ENCODE measurements around the gene FAM78B.

The FAM78B gene

DNA sequence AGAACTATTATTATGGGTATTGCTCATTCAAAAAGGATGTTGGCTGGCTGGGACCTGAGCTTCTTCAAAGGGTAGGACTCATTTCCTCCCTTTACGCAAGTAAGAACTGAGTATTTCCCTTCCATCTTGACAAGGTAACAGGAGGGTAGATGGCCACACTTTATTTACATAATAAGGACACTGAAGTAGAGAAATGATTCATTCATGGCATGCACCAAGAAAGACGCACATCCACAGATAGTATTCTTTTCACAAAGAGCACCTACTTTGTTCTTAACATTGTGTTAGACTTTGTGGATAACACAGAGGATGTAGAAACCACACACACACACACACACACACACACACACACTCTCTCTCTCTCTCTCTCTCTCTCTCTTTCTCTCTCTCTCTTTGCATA, 82.9 kb downstream of the FAM78B start:
- no peak for DNase-seq (ENCODE audit: extremely low read depth, low read depth)
- H3K4me3 ChIP-seq (replicated peaks; ENCODE audit: low read depth, low read length) = no peak overlapping the region
- no peak for TF ChIP-seq CTCF (IDR thresholded peaks at IDR 0.05; ENCODE audit: low read depth, low read length, missing control alignments)

DNA sequence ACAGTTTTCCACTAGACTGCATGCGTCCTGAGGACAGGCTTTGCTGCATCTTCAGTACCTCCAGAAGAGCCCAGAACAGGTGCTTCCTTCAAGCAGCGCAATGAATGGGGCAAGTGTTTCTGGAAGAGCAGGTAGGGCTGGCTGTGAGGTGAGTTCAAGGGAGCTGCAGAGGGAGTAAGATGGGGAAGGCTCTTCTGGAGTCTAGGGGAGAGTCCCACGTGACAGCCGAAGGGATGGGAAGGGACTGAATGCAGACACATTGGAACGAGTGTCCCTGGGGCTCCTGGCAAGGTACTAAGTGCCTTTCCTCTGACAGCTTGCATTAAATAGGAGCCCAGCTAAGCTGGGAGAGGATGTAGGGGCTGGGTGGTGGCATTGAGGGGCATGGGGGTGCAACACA, 84.2 kb downstream of the FAM78B start:
- no peak overlapping the region for H3K4me3 ChIP-seq (replicated peaks; ENCODE audit: low read depth, low read length)
- no peak for DNase-seq (ENCODE audit: extremely low read depth, low read depth)
- TF ChIP-seq CTCF (IDR thresholded peaks at IDR 0.05; ENCODE audit: low read depth, low read length, missing control alignments) = no peak

DNA sequence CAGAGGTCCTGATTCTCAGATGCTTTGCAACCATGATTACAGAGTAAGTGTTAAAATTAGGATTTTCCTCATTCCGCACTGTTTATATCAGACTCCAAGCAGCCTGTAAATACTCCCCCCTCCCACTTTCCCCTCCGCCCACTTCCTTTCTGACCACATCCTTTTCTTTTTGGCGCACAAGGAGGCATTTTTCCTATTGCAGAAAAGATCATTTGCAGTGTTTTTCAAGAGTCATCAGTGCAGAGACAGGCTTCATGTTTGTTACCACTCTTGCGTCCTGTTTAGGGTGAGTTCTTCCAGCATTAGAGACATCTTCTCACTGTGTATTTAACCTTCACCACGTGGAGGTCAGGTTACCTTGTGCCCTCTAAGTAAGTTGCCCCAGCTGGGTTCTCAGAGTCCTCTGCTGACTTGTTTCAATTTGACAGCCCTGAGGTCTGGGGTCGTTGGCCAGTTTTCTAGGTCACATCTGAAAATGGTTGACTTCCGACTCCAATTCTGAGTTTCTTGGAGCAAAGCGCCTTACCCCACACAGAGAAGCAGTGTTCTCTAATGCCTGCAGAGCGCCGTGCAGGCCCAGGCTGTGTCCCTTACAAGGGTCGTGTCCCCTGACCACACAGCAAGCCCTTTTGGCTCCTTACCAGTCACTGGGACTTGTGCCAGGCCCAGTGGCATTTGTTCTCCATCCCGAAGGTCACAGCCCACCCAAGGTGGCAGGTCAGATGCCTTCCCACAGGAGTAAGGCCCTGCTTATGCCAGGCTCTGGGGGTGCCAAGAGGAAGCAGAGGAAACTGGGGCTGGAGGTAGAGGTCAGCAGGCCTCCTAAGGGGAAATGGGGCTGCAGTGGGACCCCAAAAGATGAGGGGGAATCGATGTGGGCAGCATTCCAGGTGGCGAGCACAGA, 85.6 kb downstream of the FAM78B start:
- no peak for TF ChIP-seq CTCF (IDR thresholded peaks at IDR 0.05; ENCODE audit: low read depth, low read length, missing control alignments)
- no peak overlapping the region for H3K4me3 ChIP-seq (replicated peaks; ENCODE audit: low read depth, low read length)
- DNase-seq (ENCODE audit: extremely low read depth, low read depth) = no peak

GRCh38 chr1:166080277-166080966, 86.4 kb downstream of the FAM78B start:
- no peak for DNase-seq (ENCODE audit: extremely low read depth, low read depth)
- TF ChIP-seq CTCF (IDR thresholded peaks at IDR 0.05; ENCODE audit: low read depth, low read length, missing control alignments) = no peak
- H3K4me3 ChIP-seq (replicated peaks; ENCODE audit: low read depth, low read length) = no peak overlapping the region

DNA sequence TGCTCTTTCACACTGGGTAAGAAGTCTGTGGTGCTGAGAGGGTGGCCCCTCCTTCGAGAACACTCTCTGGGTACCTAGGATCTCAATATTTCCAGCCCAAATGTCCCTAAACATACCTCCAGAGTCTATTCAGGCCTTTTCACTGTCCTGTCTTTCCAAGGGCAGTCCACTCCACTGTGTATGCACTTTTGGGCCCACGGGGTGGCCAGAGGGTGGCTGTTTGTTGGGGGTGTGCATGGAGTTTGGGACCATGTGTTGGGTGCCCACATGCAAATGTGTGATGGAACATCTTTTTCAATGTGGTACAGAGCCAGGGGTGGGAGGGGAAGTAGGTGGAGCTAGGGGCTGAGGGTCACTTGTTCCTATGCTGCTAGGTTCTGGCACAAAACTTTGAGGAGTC, 87.5 kb downstream of the FAM78B start:
- DNase-seq (ENCODE audit: extremely low read depth, low read depth) = no peak
- TF ChIP-seq CTCF (IDR thresholded peaks at IDR 0.05; ENCODE audit: low read depth, low read length, missing control alignments) = no peak
- H3K4me3 ChIP-seq (replicated peaks; ENCODE audit: low read depth, low read length) = no peak overlapping the region

DNA sequence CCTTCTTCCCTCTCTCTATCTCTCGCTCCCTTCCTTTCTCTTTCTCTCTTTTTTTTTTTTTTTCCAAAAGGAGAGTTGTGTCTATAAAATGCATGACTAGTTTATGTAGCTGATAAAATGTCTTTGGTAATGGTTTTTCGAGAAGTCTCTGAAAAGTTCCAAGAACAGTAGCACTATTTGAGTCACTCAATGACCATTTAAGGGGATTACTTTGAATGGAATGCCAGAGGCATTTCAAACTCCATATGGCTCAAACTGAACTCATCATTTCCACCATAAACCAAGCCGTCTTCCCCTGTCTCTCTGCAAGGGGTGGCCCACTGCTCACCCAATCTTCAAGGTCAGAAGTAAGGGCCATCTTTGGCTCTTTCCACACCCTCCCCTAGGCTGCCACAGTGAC, 93.3 kb downstream of the FAM78B start:
- no peak for DNase-seq (ENCODE audit: extremely low read depth, low read depth)
- no peak overlapping the region for H3K4me3 ChIP-seq (replicated peaks; ENCODE audit: low read depth, low read length)
- TF ChIP-seq CTCF (IDR thresholded peaks at IDR 0.05; ENCODE audit: low read depth, low read length, missing control alignments) = no peak
